Stimulated activated CD4-positive, alpha-beta T cell treated with anti-CD3 and anti-CD28 coated beads, TNF-alpha, amount 100 ng/mL, for 24 hours (primary cell): ENCODE results near the gene ANKRD16.
"Not testable (repeated sequence)": the region's sequence is repeated elsewhere in the genome, so short reads cannot be mapped to it uniquely, and the experiment has no call there.

Experiments
- DNase-seq, 3 experiments: peaks; one replicate each; pipeline ENCODE4 v3.0.0-alpha.2; 2020; ENCODE audit warnings: low read depth in 3 of 3

Gene ANKRD16

GRCh38 chr10:5836181-5836580 is 53.5 kb downstream of the ANKRD16 start:
- not testable (repeated sequence) for DNase-seq

- no peak for DNase-seq
Observed at GRCh38 chr10:5835446-5836095, 54.1 kb downstream of the ANKRD16 start.

GRCh38 chr10:5833814-5834213 is 55.9 kb downstream of the ANKRD16 start:
- DNase-seq: no peak

GRCh38 chr10:5832946-5833345 is 56.7 kb downstream of the ANKRD16 start:
- DNase-seq: no peak

GRCh38 chr10:5831446-5831782 is 58.3 kb downstream of the ANKRD16 start:
- no peak for DNase-seq

GRCh38 chr10:5830629-5831445 is 58.9 kb downstream of the ANKRD16 start:
- DNase-seq: no peak

GRCh38 chr10:5829267-5829666 is 60.4 kb downstream of the ANKRD16 start:
- DNase-seq: no peak

GRCh38 chr10:5828725-5829124 is 61.0 kb downstream of the ANKRD16 start:
- DNase-seq: no peak

- no peak for DNase-seq
Observed at GRCh38 chr10:5827841-5828240, 61.9 kb downstream of the ANKRD16 start.

- not testable (repeated sequence) for DNase-seq
Observed at GRCh38 chr10:5826511-5826910, 63.2 kb downstream of the ANKRD16 start.

GRCh38 chr10:5818894-5819293 is 70.8 kb downstream of the ANKRD16 start:
- DNase-seq: no peak

GRCh38 chr10:5818048-5818331 is 71.7 kb downstream of the ANKRD16 start:
- no peak for DNase-seq

GRCh38 chr10:5817322-5818047 is 72.2 kb downstream of the ANKRD16 start:
- no peak for DNase-seq

- DNase-seq: no peak
Observed at GRCh38 chr10:5816170-5816569, 73.5 kb downstream of the ANKRD16 start.

- DNase-seq: no peak
Observed at GRCh38 chr10:5814110-5815107, 75.3 kb downstream of the ANKRD16 start.

GRCh38 chr10:5813341-5814109 is 76.2 kb downstream of the ANKRD16 start, which contains the start of gene GDI2:
Gene GDI2 (minus strand): TSS chr10:5813434. CDS start chr10:5813258, 176 bp downstream.
- peak; percentile 91 to 95 (median 95) for DNase-seq

GRCh38 chr10:5813091-5813340 is 76.7 kb downstream of the ANKRD16 start:
- DNase-seq: no peak

- peak; percentile 15 to 38 (median 20) for DNase-seq
Observed at GRCh38 chr10:5812283-5813090, 77.2 kb downstream of the ANKRD16 start.
